HG03103 (cell line): ENCODE results near the gene C1orf74.
"Not testable (repeated sequence)": the region's sequence is repeated elsewhere in the genome, so short reads cannot be mapped to it uniquely, and the experiment has no call there.

Experiments
- ATAC-seq: cut with Tn5 transposase; IDR thresholded peaks from one replicate; pipeline ENCODE4 v1.9.1; 2021; ENCODE audit warnings: low read depth; ENCODE audit not compliant: unreplicated experiment

Gene C1orf74

GRCh38 chr1:209805875-209806760 is 21.8 kb upstream of the C1orf74 start, which contains the start of gene IRF6:
Gene IRF6 (minus strand): TSS chr1:209806142. CDS start chr1:209801413, 4,729 bp downstream.
- ATAC-seq, result peak; percentile 90

GRCh38 chr1:209805341-209805781 is 21.0 kb upstream of the C1orf74 start:
- ATAC-seq, result no peak

GRCh38 chr1:209803568-209803967 is 19.2 kb upstream of the C1orf74 start:
- no peak for ATAC-seq

- ATAC-seq, result no peak
Measured at GRCh38 chr1:209802780-209803152, 18.4 kb upstream of the C1orf74 start.

GRCh38 chr1:209802117-209802779 is 17.9 kb upstream of the C1orf74 start:
- no peak for ATAC-seq

GRCh38 chr1:209800984-209801834 is 16.9 kb upstream of the C1orf74 start:
- ATAC-seq, result no peak

GRCh38 chr1:209797978-209798639 is 13.8 kb upstream of the C1orf74 start:
- ATAC-seq, result no peak

- ATAC-seq, result not testable (repeated sequence)
Measured at GRCh38 chr1:209793711-209794110, 9.4 kb upstream of the C1orf74 start.

- ATAC-seq, result no peak
Measured at GRCh38 chr1:209791920-209792319, 7.6 kb upstream of the C1orf74 start.

GRCh38 chr1:209790286-209791193 is 6.2 kb upstream of the C1orf74 start:
- no peak for ATAC-seq

- ATAC-seq, result no peak
Measured at GRCh38 chr1:209789245-209789644, 4.9 kb upstream of the C1orf74 start.

GRCh38 chr1:209787551-209787950 is 3.2 kb upstream of the C1orf74 start:
- no peak for ATAC-seq

- no peak for ATAC-seq
Measured at GRCh38 chr1:209786146-209786545, 1.8 kb upstream of the C1orf74 start.

GRCh38 chr1:209785592-209785991 is 1.2 kb upstream of the C1orf74 start:
- no peak for ATAC-seq

- no peak for ATAC-seq
Measured at GRCh38 chr1:209783386-209783785, 973 bp downstream of the C1orf74 start.

GRCh38 chr1:209780268-209780667 is 4.1 kb downstream of the C1orf74 start:
- no peak for ATAC-seq

- no peak for ATAC-seq
Measured at GRCh38 chr1:209778102-209778501, 6.3 kb downstream of the C1orf74 start.

GRCh38 chr1:209777587-209777986 is 6.8 kb downstream of the C1orf74 start:
- ATAC-seq, result no peak

GRCh38 chr1:209775678-209776077 is 8.7 kb downstream of the C1orf74 start:
- ATAC-seq, result no peak
